WTC11 (cell line): Measurements from ENCODE around the gene LSM3.

ENCODE experiments used
- JUN ChIP-seq: sonication (generic); formaldehyde crosslinking; IDR thresholded peaks from 2 replicates; pipeline ENCODE4 v1.8.0; 2023; ENCODE audit warnings: mild to moderate bottlenecking, missing genetic modification reagents
- NFE2L1 ChIP-seq: sonication (generic); formaldehyde crosslinking; IDR thresholded peaks from 2 replicates; pipeline ENCODE4 v1.8.1; 2023; ENCODE audit warnings: missing genetic modification reagents
- NFYB ChIP-seq: sonication (generic); formaldehyde crosslinking; conservative IDR thresholded peaks from 2 replicates; pipeline ENCODE4 v1.8.0; 2022; ENCODE audit warnings: low read depth, missing genetic modification reagents
- TP53 ChIP-seq: sonication (generic); formaldehyde crosslinking; IDR thresholded peaks from 2 replicates; pipeline ENCODE4 v1.8.1; 2023; ENCODE audit warnings: mild to moderate bottlenecking, missing genetic modification reagents
- TF ChIP-seq, protein P1 (sequence below): fragments of 200-600 bp; IDR thresholded peaks from 2 replicates; pipeline ENCODE4 v1.8.0; 2022; ENCODE audit warnings: antibody characterized with exemption
- TF ChIP-seq, protein P2 (sequence below): sonication (generic); formaldehyde crosslinking; IDR thresholded peaks from 2 replicates; pipeline ENCODE4 v1.8.0; 2022; ENCODE audit warnings: mild to moderate bottlenecking, missing genetic modification reagents

- TF ChIP-seq NFYB (CRISPR knock-in tag) (no peak), NFE2L1 (CRISPR knock-in tag) (no peak), TP53 (no peak), JUN (CRISPR knock-in tag) (no peak)
- TF ChIP-seq, protein P1, sequence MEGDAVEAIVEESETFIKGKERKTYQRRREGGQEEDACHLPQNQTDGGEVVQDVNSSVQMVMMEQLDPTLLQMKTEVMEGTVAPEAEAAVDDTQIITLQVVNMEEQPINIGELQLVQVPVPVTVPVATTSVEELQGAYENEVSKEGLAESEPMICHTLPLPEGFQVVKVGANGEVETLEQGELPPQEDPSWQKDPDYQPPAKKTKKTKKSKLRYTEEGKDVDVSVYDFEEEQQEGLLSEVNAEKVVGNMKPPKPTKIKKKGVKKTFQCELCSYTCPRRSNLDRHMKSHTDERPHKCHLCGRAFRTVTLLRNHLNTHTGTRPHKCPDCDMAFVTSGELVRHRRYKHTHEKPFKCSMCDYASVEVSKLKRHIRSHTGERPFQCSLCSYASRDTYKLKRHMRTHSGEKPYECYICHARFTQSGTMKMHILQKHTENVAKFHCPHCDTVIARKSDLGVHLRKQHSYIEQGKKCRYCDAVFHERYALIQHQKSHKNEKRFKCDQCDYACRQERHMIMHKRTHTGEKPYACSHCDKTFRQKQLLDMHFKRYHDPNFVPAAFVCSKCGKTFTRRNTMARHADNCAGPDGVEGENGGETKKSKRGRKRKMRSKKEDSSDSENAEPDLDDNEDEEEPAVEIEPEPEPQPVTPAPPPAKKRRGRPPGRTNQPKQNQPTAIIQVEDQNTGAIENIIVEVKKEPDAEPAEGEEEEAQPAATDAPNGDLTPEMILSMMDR = no peak
- TF ChIP-seq, protein P2, sequence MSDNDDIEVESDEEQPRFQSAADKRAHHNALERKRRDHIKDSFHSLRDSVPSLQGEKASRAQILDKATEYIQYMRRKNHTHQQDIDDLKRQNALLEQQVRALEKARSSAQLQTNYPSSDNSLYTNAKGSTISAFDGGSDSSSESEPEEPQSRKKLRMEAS (CRISPR knock-in tag) = no peak
Measured at GRCh38 chr3:14137004-14137403, 41.6 kb upstream of the LSM3 start.
